ENCODE measurements around the gene PIP5K1B. TPM values are rescaled to one million over a fixed set of nuclear protein-coding genes. Genes with fewer than 3 reads are reported as not detected.

The PIP5K1B gene
- total and polyA plus RNA-seq, 2 experiments from 2014 or later: 3.7 to 10.2 TPM

GRCh38 chr9:69019808-69020207, 314.8 kb downstream of the PIP5K1B start:
- 60% methylated on average over 3 of the region's 3 CpGs for whole genome bisulfite sequencing (ENCODE audit: low lambda C conversion rate, missing lambda C conversion rate)
- Histone ChIP-seq H3K9me2 (replicated peaks; ENCODE audit: insufficient read depth) (no peaks in the 10 kb centered on the region), H3K79me2 (no peaks in the 10 kb centered on the region), H3K4me1 (ENCODE audit: insufficient read depth) (no peaks in the 10 kb centered on the region), H3K36me3 (replicated peaks; ENCODE audit: insufficient read depth, low read depth) (no peaks in the 10 kb centered on the region), H3K4me2 (no peak overlapping the region), H3K27me3 (peaks cover 6% of the 10 kb centered on the region), H2AFZ (no peak overlapping the region), H3K9me3 (ENCODE audit: low read depth) (no peaks in the 10 kb centered on the region), H4K20me1 (ENCODE audit: insufficient read depth, poor library complexity, severe bottlenecking) (no peaks in the 10 kb centered on the region), H3K4me3 (no peak overlapping the region), H3K27ac (no peak overlapping the region)
- DNase-seq (ENCODE audit: low spot score): no peak
- TF ChIP-seq EZH2 (IDR thresholded peaks at IDR 0.05; ENCODE audit: borderline replicate concordance) (no peak), EZH2phosphoT487 (IDR thresholded peaks at IDR 0.05; ENCODE audit: low read depth, severe bottlenecking, unreplicated experiment) (no peak)
- TF ChIP-seq, protein P1, sequence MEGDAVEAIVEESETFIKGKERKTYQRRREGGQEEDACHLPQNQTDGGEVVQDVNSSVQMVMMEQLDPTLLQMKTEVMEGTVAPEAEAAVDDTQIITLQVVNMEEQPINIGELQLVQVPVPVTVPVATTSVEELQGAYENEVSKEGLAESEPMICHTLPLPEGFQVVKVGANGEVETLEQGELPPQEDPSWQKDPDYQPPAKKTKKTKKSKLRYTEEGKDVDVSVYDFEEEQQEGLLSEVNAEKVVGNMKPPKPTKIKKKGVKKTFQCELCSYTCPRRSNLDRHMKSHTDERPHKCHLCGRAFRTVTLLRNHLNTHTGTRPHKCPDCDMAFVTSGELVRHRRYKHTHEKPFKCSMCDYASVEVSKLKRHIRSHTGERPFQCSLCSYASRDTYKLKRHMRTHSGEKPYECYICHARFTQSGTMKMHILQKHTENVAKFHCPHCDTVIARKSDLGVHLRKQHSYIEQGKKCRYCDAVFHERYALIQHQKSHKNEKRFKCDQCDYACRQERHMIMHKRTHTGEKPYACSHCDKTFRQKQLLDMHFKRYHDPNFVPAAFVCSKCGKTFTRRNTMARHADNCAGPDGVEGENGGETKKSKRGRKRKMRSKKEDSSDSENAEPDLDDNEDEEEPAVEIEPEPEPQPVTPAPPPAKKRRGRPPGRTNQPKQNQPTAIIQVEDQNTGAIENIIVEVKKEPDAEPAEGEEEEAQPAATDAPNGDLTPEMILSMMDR (IDR thresholded peaks at IDR 0.05; ENCODE audit: poor library complexity): no peak

DNA sequence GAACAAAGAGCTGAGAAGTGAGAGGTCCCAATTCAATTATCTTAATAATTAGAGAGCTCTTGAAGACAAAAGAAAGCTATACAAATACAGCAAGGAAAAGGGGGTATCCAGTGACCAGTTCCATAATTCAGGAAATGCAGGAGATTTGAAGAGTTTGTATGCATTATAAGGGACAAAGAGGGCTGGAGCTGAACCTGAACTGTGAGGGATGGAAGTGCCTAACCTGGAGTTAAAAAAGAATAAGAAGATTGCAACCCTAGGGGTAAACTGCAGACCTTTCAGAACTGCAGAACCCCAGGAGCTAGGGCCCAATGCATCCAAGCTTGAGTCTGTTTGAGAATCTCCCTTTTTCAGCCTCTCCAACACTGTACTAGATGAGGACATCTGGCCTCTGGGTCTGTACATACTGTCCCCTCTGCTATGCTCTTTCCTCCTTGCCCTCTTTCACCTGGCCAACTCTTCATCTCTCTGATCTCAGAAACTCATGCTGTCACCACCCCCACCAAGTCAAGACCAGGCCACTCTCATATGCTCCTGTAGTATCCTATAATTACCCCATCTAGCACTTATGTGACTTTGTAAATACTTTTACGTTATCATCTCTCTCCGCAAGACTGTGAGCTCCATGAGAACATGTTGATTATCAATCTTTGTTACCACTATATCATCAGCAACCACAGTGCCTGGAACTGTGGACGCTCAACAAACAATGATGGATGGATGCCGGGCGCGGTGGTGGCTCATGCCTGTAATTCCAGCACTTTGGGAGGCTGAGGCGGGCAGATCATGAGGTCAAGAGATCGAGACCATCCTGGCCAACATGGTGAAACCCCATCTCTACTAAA, 315.5 kb downstream of the PIP5K1B start:
- H2AFZ ChIP-seq: no peak overlapping the region
- no peaks in the 10 kb centered on the region for H3K36me3 ChIP-seq (replicated peaks; ENCODE audit: insufficient read depth, low read depth)
- DNase-seq (ENCODE audit: low spot score): no peak
- H3K27me3 ChIP-seq: peaks cover 6% of the 10 kb centered on the region
- H3K9me3 ChIP-seq (ENCODE audit: low read depth): no peaks in the 10 kb centered on the region
- no peaks in the 10 kb centered on the region for H4K20me1 ChIP-seq (ENCODE audit: insufficient read depth, poor library complexity, severe bottlenecking)
- no peak overlapping the region for H3K4me3 ChIP-seq
- TF ChIP-seq EZH2phosphoT487 (IDR thresholded peaks at IDR 0.05; ENCODE audit: low read depth, severe bottlenecking, unreplicated experiment): no peak
- no peak for TF ChIP-seq EZH2 (IDR thresholded peaks at IDR 0.05; ENCODE audit: borderline replicate concordance)
- TF ChIP-seq, protein P1 (IDR thresholded peaks at IDR 0.05; ENCODE audit: poor library complexity): no peak
- H3K4me2 ChIP-seq: no peak overlapping the region
- H3K9me2 ChIP-seq (replicated peaks; ENCODE audit: insufficient read depth): no peaks in the 10 kb centered on the region
- 93% methylated on average over 8 of the region's 8 CpGs for WGBS (ENCODE audit: low lambda C conversion rate, missing lambda C conversion rate)
- H3K79me2 ChIP-seq: no peaks in the 10 kb centered on the region
- no peaks in the 10 kb centered on the region for H3K4me1 ChIP-seq (ENCODE audit: insufficient read depth)
- H3K27ac ChIP-seq: no peak overlapping the region

DNA sequence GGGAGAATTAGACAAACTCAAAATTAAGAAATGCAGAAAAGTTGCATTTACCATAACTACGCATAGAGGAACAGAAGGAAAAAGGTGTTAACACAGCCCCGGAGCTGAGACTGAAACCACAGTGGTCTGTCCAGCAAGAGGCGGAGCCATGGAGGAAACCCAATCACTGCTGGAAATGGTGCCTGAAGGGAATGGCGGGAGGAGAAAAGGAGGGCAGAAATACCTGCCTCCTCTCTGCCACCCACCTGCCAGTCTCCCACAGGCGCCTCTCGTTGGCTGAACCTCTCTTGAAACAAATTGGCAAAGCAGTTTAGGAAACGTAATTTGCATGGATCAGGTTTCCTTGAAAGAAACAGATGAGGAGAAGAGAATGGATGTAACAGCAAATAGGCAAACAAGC, 318.6 kb downstream of the PIP5K1B start:
- no peak for TF ChIP-seq EZH2 (IDR thresholded peaks at IDR 0.05; ENCODE audit: borderline replicate concordance)
- no peak for TF ChIP-seq EZH2phosphoT487 (IDR thresholded peaks at IDR 0.05; ENCODE audit: low read depth, severe bottlenecking, unreplicated experiment)
- TF ChIP-seq, protein P1 (IDR thresholded peaks at IDR 0.05; ENCODE audit: poor library complexity): no peak
- Histone ChIP-seq H3K4me1 (ENCODE audit: insufficient read depth) (no peaks in the 10 kb centered on the region), H3K27me3 (no peaks in the 10 kb centered on the region), H3K9me3 (ENCODE audit: low read depth) (no peaks in the 10 kb centered on the region), H3K9me2 (replicated peaks; ENCODE audit: insufficient read depth) (no peaks in the 10 kb centered on the region), H3K36me3 (replicated peaks; ENCODE audit: insufficient read depth, low read depth) (no peaks in the 10 kb centered on the region), H3K4me3 (no peak overlapping the region), H3K79me2 (no peaks in the 10 kb centered on the region), H3K4me2 (peak overlapping the region; percentile 53), H3K27ac (no peak overlapping the region), H2AFZ (no peak overlapping the region), H4K20me1 (ENCODE audit: insufficient read depth, poor library complexity, severe bottlenecking) (no peaks in the 10 kb centered on the region)
- whole genome bisulfite sequencing (ENCODE audit: low lambda C conversion rate, missing lambda C conversion rate): 41% methylated on average over 7 of the region's 7 CpGs
- DNase-seq (ENCODE audit: low spot score): no peak

All from hepatocyte (in vitro differentiated cells).